HepG2 (cell line): ENCODE results near the gene CYSRT1. TPM values are rescaled to one million over a fixed set of nuclear protein-coding genes. Genes with fewer than 3 reads are reported as not detected.

Experiments used
- ATAC-seq: fragments of 200-7000 bp; cut with Tn5 transposase; 3 replicates; pipeline ENCODE4 v1.9.1; 2020; ENCODE audit warnings: mild to moderate bottlenecking, moderate library complexity
- BruUV-seq: library from RNA; stranded (reverse); fragments of 400-500 nt; replicated peaks from 2 replicates; lab custom pipeline; 2021; lab: Mats Ljungman, UMichigan
- CTCF ChIA-PET: fragments of 300-600 bp; formaldehyde crosslinking; extraction: SDS; loops from one replicate; lab custom pipeline; 2021; ENCODE audit warnings: low total read pairs, inconsistent platforms, low intra/inter-chr PET ratio; lab: Yijun Ruan, JAX
- POLR2A ChIA-PET: fragments of 350-600 bp; sonication (Branson Sonifier 250); formaldehyde crosslinking; loops from one replicate; lab custom pipeline; 2020; ENCODE audit warnings: antibody characterized with exemption, inconsistent platforms; lab: Yijun Ruan, JAX
- DNase-seq: peaks from one replicate; pipeline ENCODE4 v3.0.0-alpha.2; 2015; ENCODE audit warnings: low spot score
- FAIRE-seq: peaks from 3 replicates; lab custom pipeline; 2011; peaks lifted over from hg19 to GRCh38; lab: Jason Lieb, UNC
- H2AFZ ChIP-seq: one replicate; pipeline ENCODE4 v1.6.1; 2011; ENCODE audit warnings: low read length, inconsistent platforms
- H3K27ac ChIP-seq: fragments of 300-600 bp; 3 replicates; pipeline ENCODE4 v1.8.0; 2011; ENCODE audit warnings: mixed run types, mild to moderate bottlenecking, mixed read lengths, low read length, inconsistent platforms; ENCODE audit not compliant: insufficient read depth; ENCODE audit errors: extremely low read length
- H3K27me3 ChIP-seq, 2 experiments: fragments of 200-600 bp in 1 of 2; 2 replicates in 1 of 2; 3 replicates in 1 of 2; pipeline versions ENCODE4 v1.6.0 to v1.8.0; 2011; ENCODE audit warnings: low read length in 2 of 2, mild to moderate bottlenecking in 2 of 2, moderate library complexity in 2 of 2, inconsistent platforms in 1 of 2; ENCODE audit not compliant: insufficient read depth in 2 of 2, control insufficient read depth in 1 of 2
- H3K36me3 ChIP-seq, 2 experiments: fragments of 200-600 bp in 1 of 2; replicated peaks in 1 of 2; 2 replicates in 1 of 2; 3 replicates in 1 of 2; pipeline versions ENCODE4 v1.5.1 to v1.8.0; 2011; ENCODE audit warnings: low read length in 2 of 2, inconsistent platforms in 1 of 2; ENCODE audit not compliant: insufficient read depth in 2 of 2, control insufficient read depth in 1 of 2
- H3K4me1 ChIP-seq: 2 replicates; pipeline ENCODE4 v1.5.1; 2012; ENCODE audit warnings: low read length, inconsistent platforms; ENCODE audit not compliant: insufficient read depth
- H3K4me2 ChIP-seq: 2 replicates; pipeline ENCODE4 v1.6.0; 2011; ENCODE audit warnings: low read depth, low read length, inconsistent platforms
- H3K4me3 ChIP-seq, 3 experiments: fragments of 200-600 bp in 1 of 3; sonication (generic), shearing (Covaris generic) in 1 of 3; replicated peaks in 1 of 3; 2 replicates each; pipeline ENCODE4 v1.5.1; 2011 to 2016; ENCODE audit warnings: low read length in 3 of 3, inconsistent platforms in 2 of 3, low read depth in 2 of 3, mild to moderate bottlenecking in 2 of 3, control low read depth in 1 of 3, mixed read lengths in 1 of 3; ENCODE audit not compliant: insufficient read depth in 1 of 3
- H3K79me2 ChIP-seq: one replicate; pipeline ENCODE4 v1.6.1; 2011; ENCODE audit warnings: low read length, inconsistent platforms; ENCODE audit not compliant: insufficient read depth
- H3K9ac ChIP-seq: 2 replicates; pipeline ENCODE4 v1.6.0; 2011; ENCODE audit warnings: mild to moderate bottlenecking, low read depth, low read length, inconsistent platforms; ENCODE audit not compliant: insufficient read depth
- H3K9me3 ChIP-seq: 2 replicates; pipeline ENCODE4 v1.5.1; 2012; ENCODE audit warnings: mild to moderate bottlenecking, low read length
- H4K20me1 ChIP-seq: 2 replicates; pipeline ENCODE4 v1.6.0; 2011; ENCODE audit warnings: inconsistent platforms, mild to moderate bottlenecking, low read length, moderate library complexity; ENCODE audit not compliant: insufficient read depth
- CHCHD3 ChIP-seq: sonication (generic); formaldehyde crosslinking; IDR thresholded peaks from 2 replicates; pipeline ENCODE4 v1.8.0; 2022; ENCODE audit warnings: mild to moderate bottlenecking, missing genetic modification reagents, moderate library complexity
- PHB2 ChIP-seq: fragments of 450-650 bp; IDR thresholded peaks from 2 replicates; pipeline ENCODE4 v1.6.1; 2018; ENCODE audit not compliant: partially characterized antibody
- POLR2AphosphoS5 ChIP-seq: IDR thresholded peaks from 2 replicates; pipeline ENCODE4 v1.6.1; 2012; ENCODE audit warnings: low read depth, low read length
- REST ChIP-seq, 2 experiments: IDR thresholded peaks; 2 replicates each; pipeline ENCODE4 v1.6.1; 2011 to 2012; ENCODE audit warnings: low read length in 2 of 2, borderline replicate concordance in 1 of 2, low read depth in 1 of 2, mild to moderate bottlenecking in 1 of 2, moderate library complexity in 1 of 2
- RXRA ChIP-seq: sonication (generic); formaldehyde crosslinking; IDR thresholded peaks from 2 replicates; pipeline ENCODE4 v1.5.1; 2020; ENCODE audit warnings: missing genetic modification reagents
- SSRP1 ChIP-seq: IDR thresholded peaks from 2 replicates; pipeline ENCODE4 v1.6.1; 2016; ENCODE audit warnings: control low read depth
- ZGPAT ChIP-seq: IDR thresholded peaks from 2 replicates; pipeline ENCODE4 v1.6.1; 2016; ENCODE audit warnings: mild to moderate bottlenecking
- ZNF232 ChIP-seq: sonication (generic); formaldehyde crosslinking; IDR thresholded peaks from 2 replicates; pipeline ENCODE4 v1.4.0; 2020; ENCODE audit warnings: missing genetic modification reagents, borderline replicate concordance
- ZNF280B ChIP-seq: sonication (generic); formaldehyde crosslinking; IDR thresholded peaks from 2 replicates; pipeline ENCODE4 v1.5.0; 2020; ENCODE audit warnings: missing genetic modification reagents, mild to moderate bottlenecking, borderline replicate concordance
- ZNF672 ChIP-seq: sonication (generic); formaldehyde crosslinking; IDR thresholded peaks from 2 replicates; pipeline ENCODE4 v1.8.1; 2022; ENCODE audit warnings: missing genetic modification reagents
- ZNF790 ChIP-seq: sonication (generic); formaldehyde crosslinking; IDR thresholded peaks from 2 replicates; pipeline ENCODE4 v1.8.0; 2022; ENCODE audit warnings: missing genetic modification reagents, mild to moderate bottlenecking, borderline replicate concordance
- WGBS: methylation state at CpG from one replicate; pipeline ENCODE4 v1.1.6; 2017; ENCODE audit warnings: low lambda C conversion rate; 5-methylcytosine and 5-hydroxymethylcytosine counted together
- in situ Hi-C: cut with HindIII; loops from 2 replicates; pipeline ENCODE4 v1.10.0; 2017; ENCODE audit warnings: low pct_unique_long_range_greater_than_20kb; ENCODE audit not compliant: extremely low pct_ligation_motif_present
- intact Hi-C: fragments of 100-400 bp; cut with micrococcal nuclease; formaldehyde crosslinking; loops from one replicate; pipeline ENCODE4 v1.10.0; 2022; ENCODE audit not compliant: unreplicated experiment
- polyA plus RNA-seq, 8 experiments: library from polyadenylated mRNA; depleted of rRNA in 3 of 8; stranded (reverse) in 7 of 8; unstranded in 1 of 8; fragments of >200 nt; fragmentation: Illumina TruSeq in 4 of 8; extraction: Trizol in 4 of 8; gene quantifications; 2 replicates each; pipeline versions ENCODE4 v1.2.1 to v1.2.3, GENCODE V29; 2011 to 2016; ENCODE audit warnings: low read depth in 4 of 8, missing spikeins in 1 of 8, mixed read lengths in 1 of 8; ENCODE audit not compliant: insufficient read depth in 1 of 8
- total RNA-seq, 5 experiments: library from RNA; depleted of rRNA; stranded (reverse); fragments of >200 nt; fragmentation: Illumina TruSeq; extraction: Trizol; gene quantifications; 2 replicates each; pipeline ENCODE4 v1.2.3, GENCODE V29; 2016; ENCODE audit warnings: low read depth in 1 of 5

CYSRT1 gene
- total and polyA plus RNA-seq, 2 of the 13 experiments (the other 11 are each of a cell fraction or from before 2014, with no cell fraction given): 1.5 to 2.1 TPM

GRCh38 chr9:137245450-137246421 is 20.8 kb downstream of the CYSRT1 start:
- no peak overlapping the region for H3K4me2 ChIP-seq
- H3K27ac ChIP-seq: no peak overlapping the region
- FAIRE-seq (no peak), DNase-seq (no peak), ATAC-seq (peak; percentile 4)
- 56% methylated on average over 10 of the region's 25 CpGs for WGBS
- peaks cover 2 to 9% of the 10 kb centered on the region in 2 experiments; a peak in 2 of 5 replicates for H3K27me3 ChIP-seq
- H3K9me3 ChIP-seq: no peaks in the 10 kb centered on the region
- H3K9ac ChIP-seq: no peak overlapping the region
- intact Hi-C loops: no loop called here
- peaks cover 27% of the 10 kb centered on the region for H4K20me1 ChIP-seq
- H2AFZ ChIP-seq: no peak overlapping the region
- H3K4me1 ChIP-seq: peaks cover 73% of the 10 kb centered on the region
- ChIA-PET POLR2A (interaction anchor here (7.7 kb wide), 1 partner anchor 10 kb away, joined by 317 read pairs; the partner anchor contains the start of genes NELFB and STPG3), CTCF (no interaction called here)
- H3K79me2 ChIP-seq: peaks cover 25% of the 10 kb centered on the region
- H3K36me3 ChIP-seq: peaks cover 4 to 19% of the 10 kb centered on the region in 2 experiments; a peak in 4 of 5 replicates
- in situ Hi-C loops: no loop called here
- H3K4me3 ChIP-seq: no peak overlapping the region
- BruUV-seq: no TSS peak
- no peak for TF ChIP-seq ZNF232
- TF ChIP-seq ZNF790 (CRISPR knock-in tag): no peak
- TF ChIP-seq ZGPAT: no peak
- no peak for TF ChIP-seq SSRP1 (CRISPR knock-in tag)
- TF ChIP-seq REST (IDR thresholded peaks at IDR 0.05; ENCODE audit: borderline replicate concordance in 1 of 2, low read depth in 1 of 2, low read length in 2 of 2): no peak
- TF ChIP-seq RXRA (CRISPR knock-in tag): 0 out of 2 replicates have a peak, but pooled peaks have one; percentile 23
- 0 out of 2 replicates have a peak, but pooled peaks have one; percentile 30 for TF ChIP-seq ZNF280B (CRISPR knock-in tag)
- no peak for TF ChIP-seq ZNF672 (CRISPR knock-in tag)
- 0 out of 2 replicates have a peak, but pooled peaks have one; percentile 38 for TF ChIP-seq CHCHD3 (CRISPR knock-in tag)
- TF ChIP-seq PHB2: no peak
- no peak for TF ChIP-seq POLR2AphosphoS5
